Loucy (cell line): ENCODE measurements around the gene STUM.

Source experiments
- H2AFZ ChIP-seq: fragments of 200-600 bp; sonication (generic); 2 replicates; pipeline ENCODE4 v1.6.0; 2016; ENCODE audit warnings: antibody characterized with exemption, mild to moderate bottlenecking, low read length, moderate library complexity
- H3F3A ChIP-seq: fragments of 200-600 bp; 2 replicates; pipeline ENCODE4 v1.6.0; 2016; ENCODE audit warnings: antibody characterized with exemption, low read depth, mild to moderate bottlenecking
- H3K27me3 ChIP-seq: fragments of 200-600 bp; sonication (generic); 2 replicates; pipeline ENCODE4 v1.6.1; 2014; ENCODE audit warnings: low read length, mild to moderate bottlenecking; ENCODE audit not compliant: insufficient read depth, poor library complexity, severe bottlenecking
- H3K36me3 ChIP-seq: fragments of 200-600 bp; sonication (generic); 2 replicates; pipeline ENCODE4 v1.6.1; 2016; ENCODE audit warnings: low read length; ENCODE audit not compliant: insufficient read depth
- H3K4me1 ChIP-seq: fragments of 200-600 bp; sonication (generic); 2 replicates; pipeline ENCODE4 v1.5.1; 2014; ENCODE audit warnings: low read length, mild to moderate bottlenecking; ENCODE audit not compliant: insufficient read depth, poor library complexity, severe bottlenecking
- H3K4me2 ChIP-seq: fragments of 200-600 bp; sonication (generic); 2 replicates; pipeline ENCODE4 v1.6.0; 2014; ENCODE audit warnings: antibody characterized with exemption, low read length, low read depth, mild to moderate bottlenecking; ENCODE audit not compliant: poor library complexity, severe bottlenecking
- H3K4me3 ChIP-seq: fragments of 200-600 bp; sonication (generic); 2 replicates; pipeline ENCODE4 v1.5.1; 2014; ENCODE audit warnings: low read length, mild to moderate bottlenecking, mixed read lengths; ENCODE audit not compliant: poor library complexity, severe bottlenecking
- H3K79me2 ChIP-seq: fragments of 200-600 bp; sonication (generic); 2 replicates; pipeline ENCODE4 v1.6.1; 2014; ENCODE audit warnings: low read length; ENCODE audit not compliant: insufficient read depth
- H3K9ac ChIP-seq: fragments of 200-600 bp; sonication (generic); 2 replicates; pipeline ENCODE4 v1.6.0; 2014; ENCODE audit warnings: mild to moderate bottlenecking, low read depth, low read length, moderate library complexity; ENCODE audit not compliant: poor library complexity, severe bottlenecking
- H3K9me2 ChIP-seq: fragments of 200-600 bp; sonication (generic); replicated peaks from 2 replicates; pipeline ENCODE4 v1.6.1; 2016; ENCODE audit warnings: low read depth, low read length, mixed read lengths
- H3K9me3 ChIP-seq: fragments of 200-600 bp; sonication (generic); 2 replicates; pipeline ENCODE4 v1.6.1; 2014; ENCODE audit warnings: mild to moderate bottlenecking, antibody characterized with exemption, low read length, low read depth; ENCODE audit not compliant: insufficient read depth
- H4K20me1 ChIP-seq: fragments of 200-600 bp; sonication (generic); 2 replicates; pipeline ENCODE4 v1.6.0; 2014; ENCODE audit warnings: antibody characterized with exemption, low read length, mild to moderate bottlenecking; ENCODE audit not compliant: insufficient read depth, poor library complexity, severe bottlenecking
- EZH2phosphoT487 ChIP-seq: fragments of 200-600 bp; IDR thresholded peaks from 2 replicates; pipeline ENCODE4 v1.6.1; 2018; ENCODE audit warnings: antibody characterized with exemption, mild to moderate bottlenecking, moderate library complexity, borderline replicate concordance
- TF ChIP-seq, protein P1 (sequence below): fragments of 200-600 bp; sonication (generic); conservative IDR thresholded peaks from 2 replicates; pipeline ENCODE4 v1.5.1; 2014; ENCODE audit warnings: mild to moderate bottlenecking, antibody characterized with exemption, low read length

STUM gene

DNA sequence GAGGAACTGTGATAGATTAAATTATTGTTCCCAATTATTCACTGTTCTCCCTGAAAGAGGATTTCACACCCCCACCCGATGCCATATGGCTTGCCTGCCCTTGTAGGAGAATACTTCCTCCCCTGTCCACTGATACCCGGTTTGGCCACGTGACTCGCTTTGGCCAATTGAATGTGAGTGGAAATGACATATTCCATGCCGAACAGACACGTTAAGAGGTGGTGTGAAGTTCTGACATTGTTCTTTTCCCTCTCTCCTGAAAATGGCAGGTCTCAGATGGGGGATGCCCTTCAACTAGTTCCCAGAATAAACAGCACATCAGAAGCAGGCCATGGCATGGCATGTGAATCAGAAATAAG is 5.3 kb downstream of the STUM start:
- Histone ChIP-seq H3K36me3 (no peaks in the 10 kb centered on the region), H3K27me3 (no peaks in the 10 kb centered on the region), H3K9me3 (no peaks in the 10 kb centered on the region), H2AFZ (no peak overlapping the region), H3K4me3 (no peak overlapping the region), H3K79me2 (no peaks in the 10 kb centered on the region), H3K9ac (no peak overlapping the region), H3K4me2 (no peak overlapping the region), H3K4me1 (no peaks in the 10 kb centered on the region), H3F3A (no peaks in the 10 kb centered on the region), H4K20me1 (no peaks in the 10 kb centered on the region), H3K9me2 (no peaks in the 10 kb centered on the region)
- TF ChIP-seq, protein P1, sequence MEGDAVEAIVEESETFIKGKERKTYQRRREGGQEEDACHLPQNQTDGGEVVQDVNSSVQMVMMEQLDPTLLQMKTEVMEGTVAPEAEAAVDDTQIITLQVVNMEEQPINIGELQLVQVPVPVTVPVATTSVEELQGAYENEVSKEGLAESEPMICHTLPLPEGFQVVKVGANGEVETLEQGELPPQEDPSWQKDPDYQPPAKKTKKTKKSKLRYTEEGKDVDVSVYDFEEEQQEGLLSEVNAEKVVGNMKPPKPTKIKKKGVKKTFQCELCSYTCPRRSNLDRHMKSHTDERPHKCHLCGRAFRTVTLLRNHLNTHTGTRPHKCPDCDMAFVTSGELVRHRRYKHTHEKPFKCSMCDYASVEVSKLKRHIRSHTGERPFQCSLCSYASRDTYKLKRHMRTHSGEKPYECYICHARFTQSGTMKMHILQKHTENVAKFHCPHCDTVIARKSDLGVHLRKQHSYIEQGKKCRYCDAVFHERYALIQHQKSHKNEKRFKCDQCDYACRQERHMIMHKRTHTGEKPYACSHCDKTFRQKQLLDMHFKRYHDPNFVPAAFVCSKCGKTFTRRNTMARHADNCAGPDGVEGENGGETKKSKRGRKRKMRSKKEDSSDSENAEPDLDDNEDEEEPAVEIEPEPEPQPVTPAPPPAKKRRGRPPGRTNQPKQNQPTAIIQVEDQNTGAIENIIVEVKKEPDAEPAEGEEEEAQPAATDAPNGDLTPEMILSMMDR: no peak
- TF ChIP-seq EZH2phosphoT487: no peak

DNA sequence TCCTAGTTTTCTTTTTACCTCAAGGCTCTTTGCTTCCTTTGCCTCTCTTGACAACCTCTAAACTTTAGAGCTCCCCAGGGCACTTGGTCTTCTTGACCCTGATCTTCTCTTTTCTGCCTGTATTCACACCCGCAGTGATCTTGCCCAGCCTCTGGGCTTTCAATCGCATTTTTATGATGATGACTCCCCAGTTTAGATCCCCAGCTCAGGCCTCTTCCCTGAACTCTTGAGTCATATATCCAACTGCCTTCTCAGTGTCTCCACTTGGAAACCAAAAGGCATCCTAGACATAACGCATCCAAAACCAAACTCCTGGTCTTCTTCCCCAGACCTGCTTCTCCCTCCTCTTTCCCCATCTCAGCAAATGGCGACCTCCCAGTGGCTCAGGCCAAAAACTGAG is 6.5 kb downstream of the STUM start:
- H3K79me2 ChIP-seq: no peaks in the 10 kb centered on the region
- no peak overlapping the region for H3K4me2 ChIP-seq
- H3K9me3 ChIP-seq: no peaks in the 10 kb centered on the region
- H4K20me1 ChIP-seq: no peaks in the 10 kb centered on the region
- no peaks in the 10 kb centered on the region for H3K27me3 ChIP-seq
- H3K9me2 ChIP-seq: no peaks in the 10 kb centered on the region
- H3K4me1 ChIP-seq: no peaks in the 10 kb centered on the region
- H3K9ac ChIP-seq: no peak overlapping the region
- no peaks in the 10 kb centered on the region for H3K36me3 ChIP-seq
- no peak overlapping the region for H3K4me3 ChIP-seq
- TF ChIP-seq EZH2phosphoT487: no peak
- TF ChIP-seq, protein P1: no peak
- no peaks in the 10 kb centered on the region for H3F3A ChIP-seq
- no peak overlapping the region for H2AFZ ChIP-seq

DNA sequence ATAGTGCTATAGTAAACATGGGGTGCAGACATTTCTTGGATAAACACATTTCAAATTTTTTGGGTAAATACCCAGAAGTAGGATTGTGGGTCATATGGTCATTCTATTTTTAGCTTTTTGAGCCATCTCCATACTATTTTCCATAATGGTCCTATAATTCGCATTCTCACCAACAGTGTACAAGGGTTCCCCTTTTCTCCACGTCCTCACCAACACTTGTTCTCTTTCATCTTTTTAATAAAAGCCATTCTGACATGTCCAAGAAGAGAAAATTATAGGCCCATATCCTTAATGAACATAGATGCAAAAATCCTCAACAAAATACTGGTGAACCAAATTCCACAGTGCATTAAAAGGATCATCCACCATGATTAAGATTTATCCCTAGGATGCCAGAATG is 8.9 kb downstream of the STUM start:
- no peaks in the 10 kb centered on the region for H4K20me1 ChIP-seq
- no peak overlapping the region for H3K9ac ChIP-seq
- no peaks in the 10 kb centered on the region for H3K9me2 ChIP-seq
- no peak overlapping the region for H2AFZ ChIP-seq
- no peak overlapping the region for H3K4me3 ChIP-seq
- H3F3A ChIP-seq: no peaks in the 10 kb centered on the region
- H3K79me2 ChIP-seq: no peaks in the 10 kb centered on the region
- H3K4me1 ChIP-seq: no peaks in the 10 kb centered on the region
- H3K4me2 ChIP-seq: no peak overlapping the region
- TF ChIP-seq EZH2phosphoT487: no peak
- TF ChIP-seq, protein P1: no peak
- H3K9me3 ChIP-seq: no peaks in the 10 kb centered on the region
- H3K27me3 ChIP-seq: no peaks in the 10 kb centered on the region
- no peaks in the 10 kb centered on the region for H3K36me3 ChIP-seq
